ENCODE results near the gene TMEM229B.

TMEM229B gene

DNA sequence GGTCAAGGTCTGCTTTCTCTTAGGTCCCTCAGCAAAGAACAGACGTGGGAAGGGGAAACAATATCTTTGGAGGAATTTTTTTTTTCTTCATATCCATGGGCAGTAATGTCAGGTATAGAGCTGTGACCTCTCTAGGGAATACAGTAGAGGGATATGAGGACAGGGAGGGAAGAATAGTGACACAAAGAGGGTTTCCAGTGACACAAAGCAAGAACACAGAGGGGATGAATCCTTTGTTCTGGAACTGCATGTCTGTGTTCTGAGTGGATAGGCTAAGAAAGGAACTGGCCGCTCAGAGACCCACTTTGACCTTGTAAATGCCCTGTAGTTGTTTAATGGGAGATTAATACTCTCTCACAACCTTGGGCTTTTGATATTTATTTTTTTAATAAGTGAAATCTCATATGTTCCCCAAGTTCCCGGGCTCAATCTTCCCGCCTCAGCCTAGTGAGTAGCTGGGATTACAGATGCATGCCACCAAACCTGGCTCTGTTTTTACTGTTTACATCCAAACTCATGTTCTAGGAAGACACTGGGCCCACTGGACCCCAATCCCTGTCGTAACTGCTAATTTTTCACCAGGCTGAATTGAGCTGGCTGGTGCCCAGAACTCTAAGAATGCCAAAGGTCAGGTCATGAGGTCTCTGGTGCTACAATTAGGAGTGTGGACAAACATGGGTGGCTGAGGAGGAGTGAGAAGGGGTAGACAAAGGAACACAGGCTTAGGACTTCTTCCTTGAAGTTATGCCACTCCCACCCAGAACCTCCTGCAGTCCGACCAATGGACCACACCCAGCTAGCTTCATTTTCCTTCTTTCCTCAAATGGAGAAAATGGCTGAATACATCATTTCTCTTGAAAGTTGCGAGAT is 35.5 kb upstream of the TMEM229B start:
- Mint-ChIP-seq H3K27ac (no peak overlapping the region), H3K4me1 (peaks cover 6% of the 10 kb centered on the region), H3K27me3 (peaks cover 47% of the 10 kb centered on the region), H3K9me3 (no peaks in the 10 kb centered on the region), H3K4me3 (no peak overlapping the region)
- DNase-seq (no peak), ATAC-seq (no peak)

DNA sequence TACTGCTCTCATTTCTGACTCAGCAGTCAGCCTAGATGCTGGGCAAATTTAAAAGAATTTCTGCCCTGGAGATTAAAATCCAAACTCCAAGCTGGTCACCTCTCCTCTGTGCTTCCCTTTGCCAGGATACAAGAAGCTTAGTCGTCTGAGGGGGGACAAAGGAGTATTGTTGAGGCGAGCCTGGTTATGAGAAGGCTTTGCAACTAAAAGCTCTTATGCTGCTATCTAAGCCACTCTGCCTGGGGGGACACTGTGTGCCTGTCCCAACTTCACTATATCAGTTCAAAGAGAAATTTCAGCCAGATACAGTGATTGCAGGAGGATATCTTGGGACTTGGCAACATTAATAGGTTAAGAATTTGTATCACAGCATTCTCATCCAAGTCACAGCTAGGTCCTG is 33.7 kb upstream of the TMEM229B start:
- no peak overlapping the region for H3K27ac Mint-ChIP-seq
- H3K27me3 Mint-ChIP-seq: peaks cover 39% of the 10 kb centered on the region
- DNase-seq: no peak
- no peak for ATAC-seq
- no peaks in the 10 kb centered on the region for H3K9me3 Mint-ChIP-seq
- peaks cover 6% of the 10 kb centered on the region for H3K4me1 Mint-ChIP-seq
- H3K4me3 Mint-ChIP-seq: no peak overlapping the region

DNA sequence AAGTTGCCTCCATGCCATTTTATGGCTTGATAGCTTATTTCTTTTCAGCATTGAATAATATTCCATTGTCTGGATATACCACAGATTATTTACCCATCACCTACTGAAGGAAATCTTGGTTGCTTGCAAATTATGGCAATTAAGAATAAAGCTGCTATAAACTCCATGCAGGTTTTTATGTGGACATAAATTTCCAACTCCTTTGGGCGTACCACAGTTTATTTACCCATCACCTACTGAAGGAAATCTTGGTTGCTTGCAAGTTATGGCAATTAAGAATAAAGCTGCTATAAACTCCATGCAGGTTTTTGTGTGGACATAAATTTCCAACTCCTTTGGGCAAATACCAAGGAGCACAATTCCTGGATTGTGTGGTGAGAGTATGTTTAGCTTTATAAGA is 32.0 kb upstream of the TMEM229B start:
- DNase-seq: no peak
- no peak overlapping the region for H3K27ac Mint-ChIP-seq
- H3K9me3 Mint-ChIP-seq: no peaks in the 10 kb centered on the region
- no peaks in the 10 kb centered on the region for H3K4me1 Mint-ChIP-seq
- no peak overlapping the region for H3K4me3 Mint-ChIP-seq
- no peak for ATAC-seq
- peaks cover 22% of the 10 kb centered on the region for H3K27me3 Mint-ChIP-seq

DNA sequence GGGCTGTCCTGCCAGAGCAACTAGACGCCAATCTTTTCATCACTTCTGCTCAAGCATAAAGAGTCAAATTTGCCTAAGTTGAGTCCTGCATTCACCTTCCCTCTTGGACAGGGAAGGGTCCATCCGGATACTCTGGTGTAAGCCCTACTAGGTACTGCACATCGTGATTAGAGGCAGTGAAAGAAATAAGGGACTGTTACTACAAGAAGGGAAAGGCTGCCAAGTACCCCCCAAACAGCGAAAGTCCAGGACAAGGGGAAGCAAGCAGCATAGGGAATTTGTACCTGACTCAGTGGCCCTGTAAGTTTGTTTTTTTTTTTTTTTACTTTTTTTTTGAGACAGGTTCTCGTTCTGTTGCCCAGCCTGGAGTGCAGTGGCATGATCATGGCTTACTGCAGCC is 30.9 kb upstream of the TMEM229B start:
- H3K4me1 Mint-ChIP-seq: peaks cover 5% of the 10 kb centered on the region
- peaks cover 17% of the 10 kb centered on the region for H3K27me3 Mint-ChIP-seq
- no peak overlapping the region for H3K27ac Mint-ChIP-seq
- H3K9me3 Mint-ChIP-seq: no peaks in the 10 kb centered on the region
- DNase-seq (no peak), ATAC-seq (no peak)
- no peak overlapping the region for H3K4me3 Mint-ChIP-seq

DNA sequence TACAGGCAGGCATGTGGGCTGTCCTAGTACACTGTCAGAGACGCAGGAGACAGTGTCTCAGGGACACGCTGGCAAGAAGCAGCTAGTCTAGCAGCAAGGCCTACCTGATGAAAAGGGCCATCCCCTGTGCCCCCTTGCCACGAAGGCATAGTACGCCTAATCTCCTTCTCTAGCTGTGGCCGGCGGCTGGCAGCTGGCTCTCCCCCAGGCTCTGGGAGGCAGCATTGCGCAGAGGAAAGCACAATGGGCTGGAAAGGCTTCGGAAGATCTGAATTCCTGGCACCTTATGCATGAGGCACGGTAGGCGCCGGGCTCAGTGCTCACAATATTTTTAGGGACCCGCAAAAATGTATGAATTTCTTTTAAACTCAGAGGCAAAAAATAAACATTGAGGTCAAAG is 28.6 kb upstream of the TMEM229B start:
- H3K27me3 Mint-ChIP-seq: peaks cover 9% of the 10 kb centered on the region
- H3K27ac Mint-ChIP-seq: no peak overlapping the region
- H3K4me1 Mint-ChIP-seq: peaks cover 18% of the 10 kb centered on the region
- H3K4me3 Mint-ChIP-seq: no peak overlapping the region
- DNase-seq (no peak), ATAC-seq (no peak)
- no peaks in the 10 kb centered on the region for H3K9me3 Mint-ChIP-seq

DNA sequence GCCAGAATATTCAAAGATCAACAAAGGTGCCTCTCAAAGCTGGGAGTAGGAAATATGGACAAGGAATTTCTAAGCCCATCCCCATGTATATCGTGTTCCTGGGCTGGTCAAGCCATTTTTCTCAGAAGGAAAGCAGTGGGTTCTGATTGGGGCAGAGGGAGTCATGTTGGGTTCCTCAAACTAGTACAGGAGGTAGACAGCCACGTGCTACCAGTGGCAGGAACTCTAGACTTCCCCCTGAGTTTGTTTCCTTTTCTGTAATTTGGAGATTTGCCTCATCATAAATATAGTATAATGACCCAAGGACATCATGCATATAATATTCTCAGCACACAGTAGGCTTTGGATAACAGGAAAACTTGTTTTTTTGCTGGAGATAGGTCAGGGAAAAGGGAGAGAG is 28.2 kb upstream of the TMEM229B start:
- DNase-seq (no peak), ATAC-seq (no peak)
- H3K9me3 Mint-ChIP-seq: no peaks in the 10 kb centered on the region
- no peak overlapping the region for H3K27ac Mint-ChIP-seq
- H3K4me1 Mint-ChIP-seq: peaks cover 18% of the 10 kb centered on the region
- no peak overlapping the region for H3K4me3 Mint-ChIP-seq
- peaks cover 6% of the 10 kb centered on the region for H3K27me3 Mint-ChIP-seq

DNA sequence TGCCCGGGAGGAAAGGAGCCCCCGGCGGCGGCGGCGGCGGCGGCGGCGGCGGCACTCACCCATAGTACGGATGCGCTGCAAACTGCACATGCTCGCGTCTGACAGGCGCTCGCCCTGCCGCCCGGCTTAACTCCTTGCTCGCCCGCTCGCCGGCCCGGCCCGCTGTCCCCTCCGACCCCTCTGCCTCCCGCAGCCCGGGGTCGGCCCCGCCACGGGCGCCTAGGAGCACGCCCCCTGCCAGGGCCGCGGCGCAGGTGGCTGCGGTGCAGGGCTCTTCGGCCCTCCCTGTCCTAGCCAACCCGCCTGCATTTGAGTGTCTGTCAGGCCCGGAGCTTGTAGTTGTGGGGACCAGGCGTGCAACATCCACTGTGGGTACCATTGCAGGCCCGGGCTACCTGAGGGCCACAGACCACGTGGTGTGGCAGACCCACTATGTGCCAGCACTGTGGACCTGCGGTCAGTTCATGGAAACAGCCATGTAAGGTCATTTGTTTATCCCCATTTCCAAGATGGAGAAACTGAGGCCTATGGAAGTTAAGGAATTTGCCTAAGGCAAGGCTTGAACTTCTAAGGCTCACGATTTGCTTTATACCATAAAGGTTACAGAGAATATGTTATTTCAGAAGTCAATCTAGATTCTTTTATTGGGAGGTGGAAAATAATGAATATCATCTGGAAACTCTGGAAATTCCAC is 27.0 kb upstream of the TMEM229B start:
- H3K4me1 Mint-ChIP-seq: peaks cover 29% of the 10 kb centered on the region
- peak overlapping the region; percentile 49 to 91 for H3K4me3 Mint-ChIP-seq
- ATAC-seq (peak; percentile 77), DNase-seq (peak; percentile 28 to 52)
- H3K27ac Mint-ChIP-seq: no peak overlapping the region
- H3K27me3 Mint-ChIP-seq: no peaks in the 10 kb centered on the region
- no peaks in the 10 kb centered on the region for H3K9me3 Mint-ChIP-seq

GRCh38 chr14:67514650-67515385 is 26.3 kb upstream of the TMEM229B start:
- H3K9me3 Mint-ChIP-seq: no peaks in the 10 kb centered on the region
- peaks cover 30% of the 10 kb centered on the region for H3K4me1 Mint-ChIP-seq
- DNase-seq (peak; percentile 29 to 48), ATAC-seq (peak; percentile 71)
- no peaks in the 10 kb centered on the region for H3K27me3 Mint-ChIP-seq
- H3K27ac Mint-ChIP-seq: peak overlapping the region in 1 of 2 donors; percentile 55
- peak overlapping the region; percentile 82 to 91 for H3K4me3 Mint-ChIP-seq

- ATAC-seq (peak; percentile 12), DNase-seq (no peak)
- H3K4me1 Mint-ChIP-seq: peaks cover 30% of the 10 kb centered on the region
- H3K27me3 Mint-ChIP-seq: no peaks in the 10 kb centered on the region
- peak overlapping the region in 1 of 2 donors; percentile 93 for H3K27ac Mint-ChIP-seq
- peak overlapping the region; percentile 82 to 91 for H3K4me3 Mint-ChIP-seq
- H3K9me3 Mint-ChIP-seq: no peaks in the 10 kb centered on the region
Observed at GRCh38 chr14:67514203-67514607, 25.7 kb upstream of the TMEM229B start.

GRCh38 chr14:67513631-67514108 is 25.1 kb upstream of the TMEM229B start:
- DNase-seq (no peak), ATAC-seq (no peak)
- H3K27ac Mint-ChIP-seq: no peak overlapping the region
- no peaks in the 10 kb centered on the region for H3K27me3 Mint-ChIP-seq
- H3K4me3 Mint-ChIP-seq: peak overlapping the region; percentile 65 to 91
- no peaks in the 10 kb centered on the region for H3K9me3 Mint-ChIP-seq
- peaks cover 30% of the 10 kb centered on the region for H3K4me1 Mint-ChIP-seq

GRCh38 chr14:67512463-67513310 is 24.2 kb upstream of the TMEM229B start:
- H3K9me3 Mint-ChIP-seq: no peaks in the 10 kb centered on the region
- no peak overlapping the region for H3K4me3 Mint-ChIP-seq
- no peaks in the 10 kb centered on the region for H3K27me3 Mint-ChIP-seq
- no peak overlapping the region for H3K27ac Mint-ChIP-seq
- DNase-seq (no peak), ATAC-seq (no peak)
- H3K4me1 Mint-ChIP-seq: peaks cover 30% of the 10 kb centered on the region

DNA sequence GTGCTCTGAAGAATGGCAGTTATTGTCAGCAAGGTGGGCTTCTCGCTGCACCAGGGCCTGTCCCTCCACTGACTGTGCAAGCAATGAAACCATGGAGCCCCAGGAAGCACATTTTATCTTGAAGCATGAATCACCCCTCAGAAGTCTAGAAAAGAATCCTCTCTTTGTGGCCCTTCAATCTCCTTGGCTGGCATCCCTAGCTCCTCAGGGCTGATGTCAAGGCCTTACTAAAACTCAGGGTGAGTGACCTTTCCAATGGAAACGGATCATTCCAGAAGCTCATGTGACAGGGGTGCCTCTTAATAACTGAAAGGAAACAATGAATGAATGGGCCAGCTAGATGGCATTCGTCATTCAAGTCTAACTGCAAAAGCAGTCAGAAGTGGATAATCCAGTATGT is 22.3 kb upstream of the TMEM229B start:
- Mint-ChIP-seq H3K4me1 (peaks cover 30% of the 10 kb centered on the region), H3K4me3 (no peak overlapping the region), H3K27me3 (no peaks in the 10 kb centered on the region), H3K27ac (no peak overlapping the region), H3K9me3 (no peaks in the 10 kb centered on the region)
- DNase-seq (no peak), ATAC-seq (no peak)

GRCh38 chr14:67510121-67510520 is 21.6 kb upstream of the TMEM229B start:
- Mint-ChIP-seq H3K4me1 (peaks cover 30% of the 10 kb centered on the region), H3K27ac (no peak overlapping the region), H3K27me3 (no peaks in the 10 kb centered on the region), H3K9me3 (no peaks in the 10 kb centered on the region), H3K4me3 (no peak overlapping the region)
- ATAC-seq (no peak), DNase-seq (no peak)

DNA sequence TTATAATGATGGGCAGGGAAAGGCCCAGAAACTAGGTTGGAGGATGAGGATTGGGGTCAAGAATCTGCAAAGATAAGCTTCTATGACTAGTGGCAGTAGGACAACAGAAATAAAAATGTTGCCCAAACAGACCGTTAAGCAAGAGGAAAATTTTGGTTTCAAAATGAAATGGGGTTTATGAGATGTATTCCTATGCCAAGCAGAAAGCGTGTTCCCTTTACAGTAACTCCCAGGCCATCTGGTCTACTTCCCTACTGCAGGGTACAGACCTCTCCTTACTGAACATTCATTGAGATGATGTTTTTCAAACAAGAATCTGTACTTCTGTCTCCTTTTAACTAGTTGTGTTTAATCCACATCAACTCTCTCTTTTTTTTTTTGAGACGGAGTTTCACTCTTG is 20.4 kb upstream of the TMEM229B start:
- ATAC-seq (no peak), DNase-seq (no peak)
- H3K9me3 Mint-ChIP-seq: no peaks in the 10 kb centered on the region
- H3K27me3 Mint-ChIP-seq: no peaks in the 10 kb centered on the region
- no peak overlapping the region for H3K27ac Mint-ChIP-seq
- no peak overlapping the region for H3K4me3 Mint-ChIP-seq
- H3K4me1 Mint-ChIP-seq: peaks cover 21% of the 10 kb centered on the region

DNA sequence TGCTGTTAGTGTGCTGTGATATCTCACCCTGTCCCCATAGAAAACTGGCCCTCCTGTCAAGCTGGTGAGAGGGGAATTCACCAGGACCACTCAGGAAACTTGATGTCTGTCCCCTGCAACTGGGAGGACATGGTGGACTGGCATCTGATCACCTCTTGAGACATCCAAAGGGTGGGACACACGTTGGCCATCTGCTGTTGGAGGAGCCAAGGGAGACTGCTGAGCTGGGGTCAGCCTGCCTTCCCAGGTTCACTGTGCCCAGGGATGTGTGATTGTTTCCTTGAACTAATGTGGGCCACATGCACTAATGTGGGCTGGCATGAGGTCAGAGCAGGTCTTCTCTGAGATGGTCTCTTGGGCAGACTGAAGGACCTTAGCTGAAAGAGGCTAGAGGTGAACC is 16.7 kb upstream of the TMEM229B start:
- H3K27me3 Mint-ChIP-seq: no peaks in the 10 kb centered on the region
- no peak overlapping the region for H3K4me3 Mint-ChIP-seq
- no peak for ATAC-seq
- no peaks in the 10 kb centered on the region for H3K4me1 Mint-ChIP-seq
- H3K27ac Mint-ChIP-seq: peak overlapping the region in 1 of 2 donors; percentile 21
- no peak for DNase-seq
- H3K9me3 Mint-ChIP-seq: no peaks in the 10 kb centered on the region

All from stimulated activated naive CD8-positive, alpha-beta T cell treated with anti-CD3 and anti-CD28 coated beads, Interleukin-15, amount 100 ng/mL, for 72 hours (primary cell).